NCI-H2196 treated with DMSO at 0.1 percent for 48 hours (cell line): ENCODE measurements around the gene LYSMD2.

ENCODE experiments used
- DNase-seq: peaks from one replicate; lab custom pipeline; 2025; ENCODE audit not compliant: unreplicated experiment; lab: John Stamatoyannopoulos, UW

Gene LYSMD2

DNA sequence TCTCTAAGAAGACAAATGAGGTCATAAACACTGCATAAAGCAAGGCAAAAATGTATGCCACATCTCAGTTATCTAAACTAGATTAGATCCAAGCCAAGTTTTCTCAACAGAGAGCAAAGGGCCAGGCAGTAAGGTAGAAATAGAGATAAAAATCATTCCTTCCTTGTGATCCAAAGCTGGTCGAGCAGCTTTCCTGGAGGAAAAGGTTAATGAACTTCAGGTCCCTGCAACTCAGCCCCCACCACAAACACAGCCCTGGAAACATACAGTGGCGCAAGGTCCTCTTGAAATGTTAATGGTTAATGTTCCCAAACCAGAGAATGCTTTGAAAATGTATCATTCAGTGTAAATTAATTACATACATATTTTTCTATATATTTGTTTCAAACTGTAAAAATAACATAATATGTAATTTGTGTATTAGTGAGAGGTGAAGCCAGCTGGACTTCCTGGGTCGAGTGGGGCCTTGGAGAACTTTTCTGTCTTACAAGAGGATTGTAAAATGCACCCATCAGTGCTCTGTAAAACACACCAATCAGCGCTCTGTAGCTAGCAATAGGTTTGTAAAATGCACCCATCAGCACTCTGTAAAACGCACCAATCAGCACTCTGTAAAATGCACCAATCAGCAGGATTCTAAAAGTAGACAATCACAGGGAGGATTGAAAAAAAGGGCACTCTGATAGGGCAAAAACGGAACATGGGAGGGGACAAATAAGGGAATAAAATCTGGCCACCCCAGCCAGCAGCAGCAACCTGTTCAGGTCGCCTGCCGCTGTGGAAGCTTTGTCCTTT is 17.1 kb downstream of the LYSMD2 start:
- DNase-seq = no peak

DNA sequence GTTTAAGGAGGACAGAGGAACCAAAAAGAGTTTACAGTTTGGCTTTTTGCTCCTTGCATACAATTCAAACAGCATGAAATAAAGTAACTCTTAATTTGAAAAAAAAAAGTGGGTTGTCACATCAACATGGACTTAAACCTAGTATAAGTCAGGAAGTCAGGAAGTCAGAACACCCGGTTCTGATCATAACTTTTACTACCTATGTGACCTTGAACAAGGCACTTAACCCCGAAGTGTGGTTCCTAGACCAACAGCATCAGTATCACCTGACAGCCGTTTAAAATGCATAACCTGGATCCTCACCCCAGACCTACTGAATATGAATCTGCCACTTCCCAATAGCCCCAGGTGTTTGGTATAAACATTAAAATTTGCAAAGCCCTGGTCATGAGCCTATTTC is 18.7 kb downstream of the LYSMD2 start:
- no peak for DNase-seq

- DNase-seq = no peak
Measured at GRCh38 chr15:51718219-51718618, 19.2 kb downstream of the LYSMD2 start.

GRCh38 chr15:51714911-51715310 is 22.5 kb downstream of the LYSMD2 start:
- DNase-seq = no peak

DNA sequence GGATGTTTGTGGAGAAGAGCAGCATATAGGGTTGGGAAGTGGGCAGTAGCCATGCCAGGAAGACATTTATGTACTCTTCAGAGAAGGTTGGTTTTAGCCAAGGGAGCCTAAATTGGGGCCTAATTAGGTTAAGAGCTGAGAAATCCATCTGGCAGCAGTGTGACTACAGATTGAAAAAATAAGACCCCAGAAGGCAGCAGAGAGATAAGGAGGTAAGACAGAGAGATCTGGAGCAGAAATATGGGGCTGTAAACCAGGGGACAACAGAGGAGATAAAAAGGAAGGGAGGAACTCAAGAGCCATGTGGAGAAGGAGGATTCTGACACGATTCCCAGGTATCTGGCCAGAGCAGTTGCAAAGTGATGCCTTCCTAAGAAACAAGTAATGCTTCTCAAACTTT is 23.3 kb downstream of the LYSMD2 start:
- no peak for DNase-seq

DNA sequence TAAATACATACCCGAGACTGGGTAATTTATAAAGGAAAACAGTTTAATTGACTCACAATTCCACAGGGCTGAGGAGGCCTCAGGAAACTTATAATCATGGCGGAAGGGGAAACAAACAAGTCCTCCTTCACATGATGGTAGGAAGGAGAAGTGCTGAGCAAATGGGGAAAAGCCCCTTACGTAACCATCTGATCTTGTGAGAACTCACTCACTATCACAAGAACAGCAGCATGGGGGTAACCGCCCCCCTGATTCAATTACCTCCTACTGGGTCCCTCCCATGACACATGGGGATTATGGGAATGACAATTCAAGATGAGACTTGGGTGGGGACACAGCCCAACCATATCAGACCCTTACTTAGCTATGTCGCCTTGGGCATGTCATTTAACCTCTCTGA is 28.4 kb downstream of the LYSMD2 start:
- DNase-seq = no peak

DNA sequence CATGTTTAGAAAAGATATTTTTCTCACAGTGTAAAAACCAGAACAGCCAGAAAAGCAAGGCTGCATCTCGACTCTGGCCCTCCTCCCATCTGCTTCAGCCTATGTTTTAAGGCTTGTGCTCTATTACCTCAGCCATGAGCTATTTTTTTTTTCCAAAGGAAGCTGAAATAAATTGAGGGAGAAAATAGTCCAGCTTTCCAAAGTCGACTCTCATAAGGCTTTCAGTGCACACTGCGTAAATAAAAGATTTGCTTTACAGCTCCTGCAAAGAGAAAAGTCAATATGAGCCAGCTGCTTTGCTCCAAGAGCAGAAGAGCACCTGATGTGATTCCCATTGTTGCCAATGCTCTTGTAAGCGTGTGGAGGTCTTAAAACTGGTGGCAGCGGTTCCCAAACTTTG is 29.4 kb downstream of the LYSMD2 start:
- DNase-seq = no peak

GRCh38 chr15:51706926-51707608 is 30.4 kb downstream of the LYSMD2 start:
- DNase-seq = no peak

- no peak for DNase-seq
Measured at GRCh38 chr15:51706291-51706690, 31.2 kb downstream of the LYSMD2 start.

- no peak for DNase-seq
Measured at GRCh38 chr15:51702710-51703109, 34.7 kb downstream of the LYSMD2 start.

DNA sequence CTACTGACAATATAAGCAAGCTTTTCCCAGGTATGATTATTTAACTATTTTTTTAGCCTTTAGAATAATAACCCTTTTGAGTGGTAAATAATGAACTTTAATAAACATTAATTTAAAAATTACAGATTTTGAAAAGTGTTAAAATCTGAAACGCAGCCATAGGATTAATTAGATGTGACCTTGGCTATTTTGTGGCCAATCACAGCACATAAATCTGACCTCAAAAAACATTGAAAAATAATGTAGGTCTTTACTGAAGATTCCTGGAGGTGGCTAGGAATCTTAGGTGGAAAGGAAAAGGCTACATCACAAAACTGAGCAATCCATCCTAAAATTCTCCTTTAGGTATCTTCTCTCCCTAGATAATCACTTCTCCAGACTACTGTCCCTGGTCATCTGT is 38.1 kb downstream of the LYSMD2 start:
- DNase-seq = no peak

DNA sequence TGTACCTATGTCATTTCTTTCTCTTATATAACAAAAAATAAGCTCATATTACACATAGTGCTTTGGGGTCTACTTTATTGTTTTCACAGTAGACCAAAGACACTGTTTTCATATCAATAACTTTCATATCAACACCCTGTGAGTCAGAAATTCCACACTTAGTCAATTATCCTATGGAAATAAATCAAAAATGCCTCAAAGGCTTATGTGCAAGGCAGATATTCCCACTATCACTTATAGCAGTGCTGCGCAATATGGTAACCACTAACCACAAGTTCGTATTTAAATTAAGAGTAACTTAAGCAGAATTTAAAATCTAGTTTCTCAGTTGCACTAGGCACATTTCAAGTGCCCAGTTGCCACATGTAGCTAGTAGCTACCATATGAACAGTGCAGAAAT is 40.3 kb downstream of the LYSMD2 start:
- no peak for DNase-seq

DNA sequence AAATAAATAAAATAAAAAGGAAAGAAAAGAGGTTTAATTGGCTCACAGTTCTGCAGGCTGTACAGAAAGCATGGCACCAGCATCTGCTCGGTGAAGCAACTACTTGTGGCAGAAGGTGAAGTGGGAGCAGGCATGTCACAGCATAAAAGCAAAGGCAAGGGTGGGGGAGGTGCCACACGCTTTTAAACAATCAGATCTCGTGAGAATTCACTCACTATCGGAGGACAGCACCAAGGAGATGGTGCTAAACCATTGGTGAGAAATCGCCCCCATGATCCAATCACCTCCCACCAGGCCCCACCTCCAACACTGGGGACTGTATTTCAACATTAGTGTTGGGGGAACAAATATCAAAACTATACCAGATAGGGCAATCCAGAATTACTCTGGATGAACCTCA is 40.9 kb downstream of the LYSMD2 start:
- no peak for DNase-seq

GRCh38 chr15:51692154-51692553 is 45.3 kb downstream of the LYSMD2 start:
- DNase-seq = no peak

GRCh38 chr15:51688863-51689262 is 48.6 kb downstream of the LYSMD2 start:
- DNase-seq = no peak

GRCh38 chr15:51687565-51687964 is 49.9 kb downstream of the LYSMD2 start:
- DNase-seq = no peak

DNA sequence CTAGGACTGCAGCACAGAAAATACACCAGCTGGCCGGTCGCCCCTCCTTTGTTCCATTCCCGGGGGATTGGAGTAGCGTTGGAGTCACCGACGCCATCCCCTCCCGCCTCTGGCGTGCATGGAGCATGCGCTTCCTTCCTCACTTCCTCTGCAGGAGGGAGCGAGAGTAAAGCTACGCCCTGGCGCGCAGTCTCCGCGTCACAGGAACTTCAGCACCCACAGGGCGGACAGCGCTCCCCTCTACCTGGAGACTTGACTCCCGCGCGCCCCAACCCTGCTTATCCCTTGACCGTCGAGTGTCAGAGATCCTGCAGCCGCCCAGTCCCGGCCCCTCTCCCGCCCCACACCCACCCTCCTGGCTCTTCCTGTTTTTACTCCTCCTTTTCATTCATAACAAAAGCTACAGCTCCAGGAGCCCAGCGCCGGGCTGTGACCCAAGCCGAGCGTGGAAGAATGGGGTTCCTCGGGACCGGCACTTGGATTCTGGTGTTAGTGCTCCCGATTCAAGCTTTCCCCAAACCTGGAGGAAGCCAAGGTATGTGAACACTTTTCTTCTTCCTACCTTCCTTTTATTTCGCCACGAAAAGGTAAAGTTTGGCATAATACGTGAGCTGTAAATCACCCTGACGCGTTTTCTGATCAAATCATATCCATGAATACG is 56.0 kb downstream of the LYSMD2 start, which contains the start of gene SCG3:
Gene SCG3 (plus strand): TSS at position 201 of the 661 bp plus-strand sequence. CDS start 253 bp downstream, at position 454.
- no peak for DNase-seq

DNA sequence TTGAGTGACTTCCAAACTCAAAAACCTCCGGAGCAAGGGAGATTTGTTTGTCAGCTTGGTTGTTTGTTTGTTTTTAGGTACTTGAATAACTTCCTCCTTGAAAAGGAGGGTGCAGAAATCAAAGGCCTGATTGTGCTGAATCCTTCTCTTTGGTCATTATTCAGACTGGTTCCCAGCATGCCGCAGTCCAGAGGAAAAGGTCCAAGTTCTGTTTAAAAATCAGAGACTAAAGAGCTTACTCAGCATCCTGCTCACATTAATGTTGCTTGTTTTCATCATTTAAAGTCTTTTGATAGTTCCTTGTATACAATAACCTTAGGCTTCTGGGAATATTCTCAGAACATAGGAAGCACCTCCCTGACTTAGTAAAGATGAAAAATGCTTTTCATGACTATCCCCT is 57.1 kb downstream of the LYSMD2 start:
- no peak for DNase-seq

GRCh38 chr15:51678096-51678495 is 59.4 kb downstream of the LYSMD2 start:
- DNase-seq = no peak

- no peak for DNase-seq
Measured at GRCh38 chr15:51677452-51677851, 60.0 kb downstream of the LYSMD2 start.

DNA sequence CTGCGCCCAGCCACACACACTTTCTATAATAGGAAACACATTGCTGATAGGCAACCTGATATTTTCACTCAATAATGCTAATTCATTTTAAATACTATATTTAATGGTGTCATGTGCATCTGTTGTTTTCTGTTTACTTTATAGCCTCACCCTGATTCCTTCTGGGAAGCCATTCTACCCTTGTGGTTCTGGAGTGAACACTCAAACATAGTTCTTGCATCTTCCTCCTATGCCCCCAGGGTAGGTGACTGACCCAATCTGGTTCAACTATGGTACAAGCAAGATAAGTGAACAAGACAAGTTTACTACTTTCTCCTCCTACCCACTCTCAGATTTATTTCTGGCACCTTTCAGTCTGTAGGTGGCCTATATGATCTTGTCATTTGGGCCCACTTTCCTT is 60.4 kb downstream of the LYSMD2 start:
- no peak for DNase-seq

DNA sequence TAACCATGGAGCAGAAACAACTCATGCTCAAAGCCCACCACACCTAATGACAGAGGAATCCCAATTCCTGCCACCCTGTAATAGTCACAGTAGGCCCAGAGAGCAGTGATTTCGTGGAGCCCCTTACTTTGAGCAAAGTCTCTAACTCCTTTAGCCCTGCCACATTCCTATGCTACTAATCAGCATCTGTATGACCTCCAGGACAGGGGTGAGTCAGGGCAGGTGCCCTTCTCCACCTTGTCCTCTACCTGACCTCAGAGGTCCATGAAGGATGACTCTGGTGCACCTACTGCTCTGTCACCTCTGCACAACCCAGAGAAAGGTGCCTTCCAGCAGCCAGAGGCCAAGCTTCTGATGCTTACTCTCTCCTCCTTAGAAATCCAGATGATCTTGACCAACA is 62.2 kb downstream of the LYSMD2 start:
- DNase-seq = no peak
